Esophagus squamous epithelium (tissue), 4 donors: ENCODE data around the gene CRACDL.

Experiments used
- CTCF ChIP-seq, 6 experiments: fragments of 450-650 bp in 4 of 6; fragments of 200-600 bp in 2 of 6; sonication (generic) in 2 of 6; IDR thresholded peaks; one replicate each; pipeline ENCODE4 v1.5.1; 2016 to 2019; ENCODE audit warnings: antibody characterized with exemption in 6 of 6, mild to moderate bottlenecking in 4 of 6, moderate library complexity in 4 of 6
- POLR2A ChIP-seq, 4 donors: fragments of 450-650 bp; IDR thresholded peaks; one replicate each; pipeline ENCODE4 v1.6.1; 2017; ENCODE audit warnings: antibody characterized with exemption in 4 of 4, mild to moderate bottlenecking in 4 of 4, moderate library complexity in 3 of 4

- TF ChIP-seq POLR2A (IDR thresholded peaks at IDR 0.05) (no peak), CTCF (IDR thresholded peaks at IDR 0.05) (no peak)
Observed at GRCh38 chr2:98815795-98816194, 120.2 kb downstream of the CRACDL start.
